GM13976 (cell line): Measurements from ENCODE around the gene GABRA1.

Experiments used
- DNase-seq: peaks from one replicate; pipeline ENCODE4 v3.0.0; 2012; ENCODE audit warnings: low spot score
- CTCF ChIP-seq: IDR thresholded peaks from 2 replicates; pipeline ENCODE4 v1.5.1; 2012; ENCODE audit warnings: borderline replicate concordance, mild to moderate bottlenecking; ENCODE audit not compliant: insufficient read depth; ENCODE audit errors: extremely low read depth, missing control alignments, control extremely low read depth
- in situ Hi-C: fragments of 300-500 bp; cut with MboI; formaldehyde crosslinking; loops from one replicate; pipeline ENCODE4 v1.12.0; 2022; ENCODE audit warnings: low sequenced_read_pairs, mixed read lengths, inconsistent platforms; ENCODE audit not compliant: unreplicated experiment

Gene GABRA1

GRCh38 chr5:161925960-161926359 is 78.0 kb downstream of the GABRA1 start:
- TF ChIP-seq CTCF, result no peak
- in situ Hi-C loops, result no loop called here
- DNase-seq, result no peak

GRCh38 chr5:161934486-161934885 is 86.6 kb downstream of the GABRA1 start:
- no peak for DNase-seq
- TF ChIP-seq CTCF, result no peak
- in situ Hi-C loops, result no loop called here

- in situ Hi-C loops, result no loop called here
- no peak for TF ChIP-seq CTCF
These were observed 97.1 kb downstream of the GABRA1 start for GRCh38 chr5:161944974-161945373.

GRCh38 chr5:161946911-161947310 is 99.0 kb downstream of the GABRA1 start:
- no peak for TF ChIP-seq CTCF
- in situ Hi-C loops, result no loop called here
- no peak for DNase-seq

More at GRCh38 chr5:161944974-161945373, 97.1 kb downstream of the GABRA1 start:
- DNase-seq, result no peak
